IMR-90 (cell line): ENCODE data around the gene GAS7. TPM values are rescaled to one million over a fixed set of nuclear protein-coding genes. Genes with fewer than 3 reads are reported as not detected.

Source experiments
- ATAC-seq: fragments of 200-7000 bp; cut with Tn5 transposase; 2 replicates; pipeline ENCODE4 v1.9.1; 2020; ENCODE audit warnings: low read depth, mild to moderate bottlenecking, moderate library complexity
- BruUV-seq: library from RNA; stranded (reverse); fragments of 400-500 nt; replicated peaks from 2 replicates; lab custom pipeline; 2021; lab: Mats Ljungman, UMichigan
- CTCF ChIA-PET: fragments of 300-600 bp; formaldehyde crosslinking; extraction: SDS; loops from one replicate; lab custom pipeline; 2021; ENCODE audit warnings: antibody characterized with exemption; lab: Yijun Ruan, JAX
- POLR2A ChIA-PET: fragments of 300-600 bp; sonication (Branson Sonifier 250); formaldehyde crosslinking; loops from one replicate; lab custom pipeline; 2022; ENCODE audit warnings: antibody characterized with exemption; ENCODE audit not compliant: unreplicated experiment; lab: Charles Lee
- DNase-seq: peaks from one replicate; pipeline ENCODE4 v3.0.0; 2013
- H2AFZ ChIP-seq: replicated peaks from 2 replicates; pipeline ENCODE3; 2013; ENCODE audit warnings: low read length, mild to moderate bottlenecking; ENCODE audit not compliant: poor library complexity
- H2AK5ac ChIP-seq: 2 replicates; pipeline ENCODE4 v1.6.1; 2013; ENCODE audit warnings: low read depth, low read length, inconsistent platforms
- H2AK9ac ChIP-seq: replicated peaks from 2 replicates; pipeline ENCODE3; 2013; ENCODE audit warnings: mild to moderate bottlenecking, low read depth, low read length, moderate library complexity; ENCODE audit not compliant: poor library complexity
- H2BK120ac ChIP-seq: 2 replicates; pipeline ENCODE4 v1.6.1; 2013; ENCODE audit warnings: low read depth, low read length, inconsistent platforms
- H2BK15ac ChIP-seq: 3 replicates; pipeline ENCODE4 v1.6.1; 2013; ENCODE audit warnings: low read depth, low read length, inconsistent platforms
- H2BK20ac ChIP-seq: 2 replicates; pipeline ENCODE4 v1.6.1; 2013; ENCODE audit warnings: low read depth, mild to moderate bottlenecking, inconsistent platforms, low read length, moderate library complexity
- H2BK5ac ChIP-seq: 2 replicates; pipeline ENCODE4 v1.6.1; 2013; ENCODE audit warnings: mild to moderate bottlenecking, low read depth, low read length, inconsistent platforms; ENCODE audit not compliant: poor library complexity, severe bottlenecking
- H3K14ac ChIP-seq: replicated peaks from 2 replicates; pipeline ENCODE4 v1.6.1; 2013; ENCODE audit warnings: low read depth, low read length, inconsistent platforms
- H3K18ac ChIP-seq: 2 replicates; pipeline ENCODE4 v1.6.1; 2013; ENCODE audit warnings: low read depth, low read length, control low read depth
- H3K23ac ChIP-seq: 2 replicates; pipeline ENCODE4 v1.6.1; 2013; ENCODE audit warnings: low read depth, low read length, inconsistent platforms
- H3K27ac ChIP-seq: 2 replicates; pipeline ENCODE4 v1.5.1; 2013; ENCODE audit warnings: mild to moderate bottlenecking, control low read depth, low read length; ENCODE audit not compliant: insufficient read depth
- H3K27me3 ChIP-seq: 2 replicates; pipeline ENCODE4 v1.6.1; 2013; ENCODE audit warnings: low read length; ENCODE audit not compliant: control insufficient read depth, insufficient read depth
- H3K36me3 ChIP-seq: 2 replicates; pipeline ENCODE4 v1.6.1; 2013; ENCODE audit warnings: low read length, mixed read lengths; ENCODE audit not compliant: control insufficient read depth, insufficient read depth
- H3K4ac ChIP-seq: 2 replicates; pipeline ENCODE4 v1.6.1; 2013; ENCODE audit warnings: low read depth, low read length, inconsistent platforms
- H3K4me1 ChIP-seq: 2 replicates; pipeline ENCODE4 v1.6.1; 2013; ENCODE audit warnings: low read length, mixed read lengths; ENCODE audit not compliant: control insufficient read depth, insufficient read depth
- H3K4me2 ChIP-seq: 2 replicates; pipeline ENCODE4 v1.6.1; 2013; ENCODE audit warnings: low read depth, mild to moderate bottlenecking, control low read depth, low read length, moderate library complexity
- H3K4me3 ChIP-seq: 2 replicates; pipeline ENCODE4 v1.5.1; 2013; ENCODE audit warnings: low read depth, mild to moderate bottlenecking, control low read depth, low read length, moderate library complexity; ENCODE audit not compliant: insufficient read depth
- H3K56ac ChIP-seq: 2 replicates; pipeline ENCODE4 v1.6.1; 2013; ENCODE audit warnings: low read length, inconsistent platforms; ENCODE audit not compliant: insufficient read depth; ENCODE audit errors: extremely low read depth
- H3K79me1 ChIP-seq, 2 experiments: 2 replicates each; pipeline ENCODE4 v1.6.1; 2013; ENCODE audit warnings: low read length in 2 of 2, inconsistent platforms in 1 of 2, low read depth in 1 of 2
- H3K9ac ChIP-seq: 2 replicates; pipeline ENCODE4 v1.6.1; 2013; ENCODE audit warnings: low read depth, low read length, control low read depth
- H3K9me1 ChIP-seq: 2 replicates; pipeline ENCODE4 v1.6.1; 2013; ENCODE audit warnings: low read length, inconsistent platforms; ENCODE audit not compliant: insufficient read depth
- H3K9me3 ChIP-seq: 2 replicates; pipeline ENCODE4 v1.6.1; 2013; ENCODE audit warnings: low read length; ENCODE audit not compliant: control insufficient read depth, insufficient read depth
- H4K20me1 ChIP-seq: 2 replicates; pipeline ENCODE4 v1.6.1; 2013; ENCODE audit warnings: low read length, inconsistent platforms; ENCODE audit not compliant: insufficient read depth
- H4K5ac ChIP-seq: 2 replicates; pipeline ENCODE4 v1.6.1; 2013; ENCODE audit warnings: mild to moderate bottlenecking, low read depth, low read length, control low read depth
- H4K8ac ChIP-seq, 2 experiments: 2 replicates each; pipeline ENCODE4 v1.6.1; 2013; ENCODE audit warnings: low read depth in 2 of 2, low read length in 2 of 2, control low read depth in 1 of 2, inconsistent platforms in 1 of 2
- H4K91ac ChIP-seq: 2 replicates; pipeline ENCODE4 v1.6.1; 2013; ENCODE audit warnings: low read depth, low read length, inconsistent platforms; ENCODE audit not compliant: insufficient read depth
- BHLHE40 ChIP-seq: fragments of 150-350 bp; IDR thresholded peaks from 2 replicates; pipeline ENCODE4 v1.6.1; 2016; ENCODE audit warnings: mild to moderate bottlenecking, low read depth, low read length
- CEBPB ChIP-seq: IDR thresholded peaks from 2 replicates; pipeline ENCODE4 v1.6.1; 2012; ENCODE audit warnings: low read depth, low read length, improper control_type of control experiment
- CHD1 ChIP-seq: IDR thresholded peaks from 2 replicates; pipeline ENCODE4 v1.6.1; 2012; ENCODE audit warnings: low read depth, low read length, improper control_type of control experiment
- MAFK ChIP-seq: IDR thresholded peaks from 2 replicates; pipeline ENCODE4 v1.6.1; 2012; ENCODE audit warnings: low read depth, low read length, improper control_type of control experiment
- MAZ ChIP-seq: IDR thresholded peaks from 2 replicates; pipeline ENCODE4 v1.6.1; 2012; ENCODE audit warnings: low read depth, mild to moderate bottlenecking, low read length, improper control_type of control experiment, moderate library complexity, borderline replicate concordance
- MXI1 ChIP-seq: IDR thresholded peaks from 2 replicates; pipeline ENCODE4 v1.6.1; 2012; ENCODE audit warnings: low read depth, mild to moderate bottlenecking, low read length, moderate library complexity, borderline replicate concordance
- POLR2A ChIP-seq: IDR thresholded peaks from 2 replicates; pipeline ENCODE4 v1.6.1; 2012; ENCODE audit warnings: mild to moderate bottlenecking, low read depth, low read length
- RCOR1 ChIP-seq: IDR thresholded peaks from 2 replicates; pipeline ENCODE4 v1.6.1; 2012; ENCODE audit warnings: mild to moderate bottlenecking, low read length, improper control_type of control experiment; ENCODE audit not compliant: insufficient replicate concordance
- RFX5 ChIP-seq: IDR thresholded peaks from 2 replicates; pipeline ENCODE4 v1.8.0; 2012; ENCODE audit warnings: low read depth, mild to moderate bottlenecking, low read length, moderate library complexity
- WGBS, 2 experiments: methylation state at CpG; one replicate each; pipeline versions ENCODE4 v1.1.5 to v1.1.7; 2013; ENCODE audit warnings: missing lambda C conversion rate in 2 of 2; ENCODE audit not compliant: insufficient read length in 1 of 2; ENCODE audit errors: extremely low coverage in 2 of 2; 5-methylcytosine and 5-hydroxymethylcytosine counted together
- dilution Hi-C: fragments of 300-500 bp; cut with HindIII; formaldehyde crosslinking; loops from one replicate; pipeline ENCODE4 v1.14.3; 2018; ENCODE audit warnings: low sequenced_read_pairs; ENCODE audit not compliant: unreplicated experiment
- in situ Hi-C: fragments of 300-500 bp; cut with MboI; formaldehyde crosslinking; loops from 3 replicates; pipeline ENCODE4 v1.14.3; 2019; ENCODE audit warnings: low sequenced_read_pairs, inconsistent platforms, mixed read lengths
- intact Hi-C: fragments of 100-400 bp; cut with micrococcal nuclease; formaldehyde crosslinking; loops from 2 replicates; pipeline ENCODE4 v1.10.0; 2022
- polyA plus RNA-seq, 3 experiments: library from polyadenylated mRNA; depleted of rRNA; stranded (reverse); fragments of >200 nt; gene quantifications; 2 replicates each; pipeline ENCODE4 v1.2.3, GENCODE V29; 2012; ENCODE audit warnings: low replicate concordance in 1 of 3
- total RNA-seq: library from RNA; depleted of rRNA; stranded (reverse); fragments of >200 nt; gene quantifications from 2 replicates; pipeline ENCODE4 v1.2.3, GENCODE V29; 2012

GAS7 gene
- total and polyA plus RNA-seq, 2 of the 4 experiments (the other 2 are of a cell fraction) = 4.6 to 5.0 TPM

- Histone ChIP-seq H3K4ac (no peak overlapping the region), H2AFZ (no peak overlapping the region), H3K18ac (no peak overlapping the region), H2BK120ac (no peak overlapping the region), H4K8ac (no peak overlapping the region), H3K9me3 (no peaks in the 10 kb centered on the region), H4K20me1 (no peaks in the 10 kb centered on the region), H3K56ac (no peak overlapping the region), H3K23ac (no peak overlapping the region), H2AK9ac (no peak overlapping the region), H2AK5ac (no peak overlapping the region), H3K4me1 (no peaks in the 10 kb centered on the region), H4K91ac (no peak overlapping the region), H3K4me3 (no peak overlapping the region), H3K4me2 (no peak overlapping the region), H3K14ac (no peak overlapping the region), H3K27ac (no peak overlapping the region), H2BK15ac (no peak overlapping the region), H3K79me1 (no peaks in the 10 kb centered on the region), H2BK20ac (no peak overlapping the region), H3K9ac (no peak overlapping the region), H3K36me3 (no peaks in the 10 kb centered on the region), H3K9me1 (no peaks in the 10 kb centered on the region), H4K5ac (no peak overlapping the region), H3K27me3 (no peaks in the 10 kb centered on the region), H2BK5ac (no peak overlapping the region)
- 88% methylated on average over 1 of the region's 14 CpGs; no CpG with 5 or more reads in 1 of the 2 experiments for WGBS, 2 experiments
- ATAC-seq = no peak
- intact Hi-C loops = no loop called here
- dilution Hi-C loops = no loop called here
- POLR2A ChIA-PET = no interaction called here
- in situ Hi-C loops = no loop called here
- TF ChIP-seq RFX5 = no peak
- no peak for TF ChIP-seq MAZ
- no peak for TF ChIP-seq POLR2A
- TF ChIP-seq BHLHE40 = no peak
- TF ChIP-seq CEBPB = no peak
- no peak for TF ChIP-seq MAFK
- TF ChIP-seq RCOR1 = no peak
- TF ChIP-seq CHD1 = no peak
- no peak for TF ChIP-seq MXI1
- no TSS peak for BruUV-seq
- CTCF ChIA-PET = no interaction called here
- no peak for DNase-seq
Measured at GRCh38 chr17:9956474-9957131, 241.8 kb downstream of the GAS7 start.
